HG03175 (cell line): ENCODE data around the gene APBB2.

Experiments
- ATAC-seq: cut with Tn5 transposase; IDR thresholded peaks from one replicate; pipeline ENCODE4 v1.9.1; 2021; ENCODE audit warnings: mild to moderate bottlenecking, moderate library complexity; ENCODE audit not compliant: unreplicated experiment

APBB2 gene

DNA sequence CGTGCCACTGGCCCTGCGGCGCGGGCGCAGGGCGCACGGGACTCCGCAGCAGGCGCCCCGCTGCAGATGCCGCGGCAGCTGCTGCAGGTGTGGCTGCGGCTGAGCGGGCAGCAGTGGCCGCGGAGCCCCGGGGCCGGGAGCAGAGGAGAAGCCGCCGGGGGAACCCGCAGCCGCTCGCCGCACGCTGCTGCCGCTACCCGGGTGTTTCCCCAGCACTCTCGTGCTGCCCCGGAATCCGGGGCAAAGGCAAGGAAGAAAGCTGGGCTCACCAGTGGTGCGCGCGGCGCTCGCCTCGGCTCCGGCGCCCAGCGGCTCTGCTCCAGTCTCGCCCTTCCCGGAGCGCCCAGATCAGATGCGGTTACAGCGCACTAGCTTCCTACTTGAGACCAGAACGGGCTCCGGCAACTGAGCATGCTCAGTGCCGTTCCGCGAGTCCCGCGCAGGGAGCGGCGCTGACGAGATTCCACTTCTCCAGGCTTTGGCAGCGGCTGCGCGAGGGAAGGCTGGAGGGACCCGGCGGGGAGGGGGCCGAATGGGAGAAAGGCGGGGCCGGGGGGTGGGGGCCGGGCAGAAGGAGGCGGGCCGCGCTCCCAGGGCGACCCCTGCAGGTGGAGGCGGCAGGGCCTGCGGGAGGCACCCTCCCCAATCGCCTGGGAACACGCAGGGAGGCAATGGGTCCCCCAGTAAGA is at the start of gene APBB2:
Gene APBB2 (minus strand): TSS at position 407 of the 689 bp plus-strand sequence. CDS start 181,288 bp downstream, outside the sequence.
- ATAC-seq = peak; percentile 55

DNA sequence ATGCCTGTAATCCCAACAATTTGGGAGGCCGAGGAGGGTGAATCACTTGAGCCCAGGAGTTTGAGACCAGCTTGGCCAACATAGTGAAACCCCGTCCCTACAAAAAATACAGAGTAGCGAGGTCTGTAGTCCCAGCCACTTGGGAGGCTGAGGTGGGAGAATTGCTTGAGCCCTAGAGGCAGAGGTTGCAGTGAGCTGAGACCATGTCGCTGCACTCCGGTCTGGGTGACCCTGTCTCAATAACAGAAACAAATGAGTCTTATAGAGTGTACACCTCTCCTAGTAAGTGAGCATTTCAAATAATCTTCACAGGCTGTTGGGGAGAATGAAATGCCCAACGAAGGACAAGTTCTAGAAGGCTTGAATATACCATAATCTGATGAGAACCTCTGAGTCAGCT is 47.9 kb upstream of the APBB2 start:
- no peak for ATAC-seq

DNA sequence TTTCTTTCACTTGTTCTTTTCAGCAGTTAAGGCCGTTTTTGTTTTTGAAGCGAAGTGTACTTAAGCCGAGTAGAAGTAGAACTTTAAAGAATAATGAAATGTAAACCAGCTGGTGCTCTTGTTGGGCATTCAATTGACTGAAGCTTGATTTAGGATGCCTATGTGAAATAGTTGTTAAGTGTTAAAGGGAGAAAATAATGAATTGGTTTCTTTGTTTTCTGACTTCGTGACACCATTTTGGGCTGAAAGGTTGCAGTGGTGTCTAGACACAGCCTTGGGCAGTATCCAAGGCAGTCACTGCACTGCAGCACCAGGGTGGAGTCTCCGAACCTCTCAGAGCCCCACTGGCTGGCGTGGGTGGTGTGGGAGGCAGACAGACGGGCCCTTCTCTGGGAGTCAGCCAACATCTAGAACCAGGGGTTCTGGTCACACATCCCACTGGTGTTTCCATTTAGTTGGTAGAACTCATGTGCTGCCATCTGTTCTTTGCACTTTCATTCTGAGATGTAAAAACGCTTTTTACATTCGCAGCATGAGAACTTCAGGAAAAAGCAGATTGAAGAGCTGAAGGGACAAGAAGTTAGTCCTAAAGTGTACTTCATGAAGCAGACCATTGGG is 45.9 kb upstream of the APBB2 start:
- ATAC-seq = no peak

DNA sequence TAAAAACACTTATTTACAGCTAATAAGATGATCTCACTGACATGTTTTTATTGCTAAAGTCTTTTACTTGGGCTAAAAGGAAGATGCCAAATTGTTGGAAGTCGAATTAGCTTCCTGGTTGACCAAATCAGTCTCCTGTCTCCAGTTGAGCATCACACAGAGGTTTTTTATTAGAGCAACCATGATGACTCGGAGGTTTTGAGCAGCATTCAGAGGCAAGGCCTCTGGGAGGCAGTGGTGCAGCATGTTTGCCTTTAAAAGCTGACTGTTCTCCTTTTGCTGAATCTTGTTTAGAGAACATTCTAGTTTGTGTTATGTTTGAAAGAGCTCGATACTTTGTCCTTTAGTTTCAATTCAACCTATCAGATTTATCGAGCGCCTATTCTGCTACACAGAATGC is 44.4 kb upstream of the APBB2 start:
- ATAC-seq = no peak

DNA sequence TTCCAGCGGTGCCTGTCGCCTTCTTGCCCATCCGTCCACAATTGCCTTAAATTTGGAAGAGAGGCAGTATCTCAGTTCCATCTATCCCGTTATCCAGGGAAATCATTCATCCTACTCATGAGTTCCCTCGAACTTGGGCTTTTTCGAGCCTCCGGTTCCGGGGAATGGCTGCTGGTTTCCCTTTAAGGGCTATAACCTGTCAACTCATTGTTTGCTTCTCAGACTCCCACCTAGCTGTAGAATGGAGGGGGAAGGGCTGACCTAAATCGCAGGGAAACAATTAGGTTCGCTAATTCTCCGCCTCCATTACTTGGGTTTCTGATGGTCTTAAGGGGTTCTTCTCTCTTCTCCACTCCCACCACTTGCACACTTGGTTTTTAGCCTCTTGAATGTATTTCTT is 43.6 kb upstream of the APBB2 start:
- ATAC-seq = no peak

DNA sequence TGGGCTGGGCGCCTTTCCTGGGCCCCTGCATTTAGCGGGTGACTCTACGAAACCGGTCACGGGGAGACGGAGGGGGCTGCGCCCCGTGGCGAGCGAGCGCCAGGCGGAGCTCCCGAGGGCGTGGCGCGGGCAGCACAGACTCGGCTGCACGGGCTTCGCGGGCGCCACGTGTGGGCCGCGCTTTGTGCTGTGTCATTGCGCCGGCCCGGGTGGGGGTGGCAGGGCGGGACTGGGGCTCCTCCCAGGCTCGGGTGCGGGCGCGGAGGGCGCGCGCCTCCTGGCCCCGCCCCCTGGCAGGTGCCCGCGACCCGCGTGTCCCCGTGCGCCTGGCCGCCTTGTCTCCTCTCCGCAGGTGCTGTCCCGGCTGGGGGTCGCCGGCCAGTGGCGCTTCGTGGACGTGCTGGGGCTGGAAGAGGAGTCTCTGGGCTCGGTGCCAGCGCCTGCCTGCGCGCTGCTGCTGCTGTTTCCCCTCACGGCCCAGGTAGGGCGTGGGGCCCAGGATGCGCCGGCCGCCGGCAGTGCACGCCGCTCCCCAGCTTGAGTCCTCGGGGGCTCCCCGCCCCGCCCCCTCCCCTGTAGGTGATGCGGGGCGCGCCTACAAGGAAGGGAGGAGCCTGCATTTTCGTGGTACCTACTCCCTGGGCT is 43.0 kb upstream of the APBB2 start:
- peak; percentile 45 for ATAC-seq

DNA sequence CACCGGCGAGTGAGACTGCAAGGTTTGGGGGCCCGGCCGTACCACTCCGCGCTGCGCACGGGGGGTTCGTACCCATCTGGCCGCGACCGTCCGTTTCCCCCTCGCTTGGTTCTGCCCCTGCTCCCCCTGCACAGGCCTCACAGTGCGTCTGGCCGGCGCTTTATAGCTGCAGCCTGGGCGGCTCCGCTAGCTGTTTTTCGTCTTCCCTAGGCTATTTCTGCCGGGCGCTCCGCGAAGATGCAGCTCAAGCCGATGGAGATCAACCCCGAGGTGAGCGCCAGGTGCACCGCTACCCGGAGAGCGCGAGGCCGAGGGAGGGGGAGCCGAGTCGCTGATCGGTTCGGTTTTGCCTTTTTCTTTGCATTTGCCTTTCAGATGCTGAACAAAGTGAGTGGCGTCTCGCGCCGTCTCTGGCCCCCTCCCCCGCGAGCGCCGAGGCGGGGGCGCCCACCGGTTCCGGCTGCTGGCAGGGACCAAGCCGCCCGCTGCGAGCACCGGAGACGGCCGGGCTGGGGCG is 42.5 kb upstream of the APBB2 start, which contains the start of gene UCHL1:
Gene UCHL1 (plus strand): TSS at position 189 of the 517 bp plus-strand sequence. CDS start 49 bp downstream, at position 238.
- ATAC-seq = peak; percentile 36

DNA sequence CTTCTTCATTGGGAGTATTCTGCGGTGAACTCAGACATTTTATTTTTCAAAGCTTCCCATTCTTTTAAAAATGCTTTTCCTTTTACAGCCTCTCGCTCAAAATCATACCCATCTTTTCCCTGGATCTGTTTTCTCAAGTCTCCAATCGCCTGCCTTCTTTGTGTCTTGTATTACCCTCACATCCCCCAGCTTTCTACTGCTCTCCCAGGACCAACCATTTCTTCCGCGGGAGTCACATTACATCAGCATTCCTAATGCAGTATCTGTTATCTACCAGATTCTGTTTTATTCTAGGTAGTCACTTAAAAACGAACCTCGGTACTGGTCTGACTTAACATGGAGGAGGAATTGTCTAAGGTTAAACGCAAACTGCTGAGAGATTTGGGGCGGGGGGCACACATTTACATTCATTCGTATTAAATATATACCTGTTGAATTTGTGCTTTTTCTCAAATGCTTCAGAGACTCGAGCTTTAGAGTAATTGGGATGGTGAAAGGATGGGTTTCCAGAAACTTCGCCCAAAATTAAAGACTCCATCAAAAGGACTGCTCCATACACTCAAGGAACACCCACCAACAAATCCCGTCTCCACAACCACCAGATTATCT is 41.9 kb upstream of the APBB2 start:
- ATAC-seq = no peak

DNA sequence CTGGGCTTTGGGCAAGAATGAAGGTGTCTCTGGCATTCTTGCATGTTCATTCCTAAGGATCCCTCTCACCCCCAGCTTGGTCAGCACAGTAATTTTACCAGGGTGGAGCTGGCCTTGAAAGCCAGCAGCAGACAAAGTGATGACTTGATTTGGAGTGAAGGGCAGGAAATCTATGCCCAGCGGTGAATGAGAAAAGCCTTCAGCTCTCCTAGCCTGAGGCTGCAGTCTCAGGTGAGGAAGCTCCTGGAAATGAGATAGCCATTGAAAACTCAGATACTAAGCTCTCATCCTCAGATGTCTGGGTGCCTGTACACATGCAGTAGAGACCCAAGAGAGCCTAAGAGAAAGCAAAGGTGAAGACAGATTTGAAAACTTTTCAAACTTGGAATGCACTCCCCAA is 31.6 kb upstream of the APBB2 start:
- ATAC-seq = no peak

DNA sequence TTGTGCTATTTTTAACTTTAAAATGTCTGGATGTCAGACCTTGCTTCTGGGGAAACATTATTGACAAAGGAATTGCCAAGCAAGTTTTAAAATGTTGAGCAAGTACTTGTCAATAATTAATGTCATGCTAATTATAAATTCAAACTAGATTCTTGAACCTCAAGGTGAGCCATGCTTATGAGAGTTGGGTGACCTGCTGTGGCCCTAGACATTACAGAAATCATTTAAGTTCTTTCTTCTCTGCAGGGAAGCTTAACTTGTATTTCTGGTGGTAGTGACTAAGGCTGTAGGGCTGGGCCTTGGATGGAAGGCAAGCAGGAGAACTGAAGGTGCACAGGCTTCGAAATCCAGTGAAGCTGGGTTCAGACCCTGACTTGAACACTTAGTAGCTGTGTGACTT is 27.6 kb upstream of the APBB2 start:
- no peak for ATAC-seq

DNA sequence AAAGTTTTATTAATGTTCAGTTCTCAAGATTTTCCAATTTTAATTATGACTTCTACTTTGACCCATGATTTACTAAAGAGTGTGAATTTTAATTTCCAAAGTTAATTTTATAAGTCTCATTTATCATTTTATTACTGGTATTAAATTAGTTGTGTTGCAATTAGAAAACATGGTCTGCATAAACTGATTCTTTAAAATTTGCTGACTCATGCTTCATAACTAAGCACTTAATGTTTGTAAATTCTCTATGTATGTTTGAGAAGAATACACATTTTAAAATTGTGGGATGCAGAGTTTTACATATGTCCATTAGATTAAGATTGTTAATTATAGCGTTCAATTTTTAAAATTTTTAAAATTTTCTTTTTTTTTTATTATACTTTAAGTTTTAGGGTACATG is 22.2 kb upstream of the APBB2 start:
- ATAC-seq = no peak

DNA sequence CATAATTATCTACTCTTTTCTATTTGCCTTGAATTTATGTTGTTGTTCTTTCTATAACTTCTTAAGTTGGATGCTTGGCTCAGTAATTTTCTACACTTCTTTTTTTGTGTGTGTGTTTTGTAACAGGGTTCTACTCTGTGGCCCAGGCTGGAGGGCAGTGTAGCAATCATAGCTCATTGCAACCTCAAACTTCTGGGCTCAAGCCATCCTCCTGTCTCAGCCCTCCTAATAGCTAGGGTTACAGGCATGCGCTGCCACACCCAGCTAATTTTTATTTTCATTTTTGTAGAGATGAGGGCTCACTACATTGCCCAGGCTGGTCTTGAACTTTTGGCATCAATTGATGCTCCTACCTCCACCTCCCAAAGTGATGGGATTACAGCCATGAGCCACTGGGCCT is 21.7 kb upstream of the APBB2 start:
- ATAC-seq = no peak

DNA sequence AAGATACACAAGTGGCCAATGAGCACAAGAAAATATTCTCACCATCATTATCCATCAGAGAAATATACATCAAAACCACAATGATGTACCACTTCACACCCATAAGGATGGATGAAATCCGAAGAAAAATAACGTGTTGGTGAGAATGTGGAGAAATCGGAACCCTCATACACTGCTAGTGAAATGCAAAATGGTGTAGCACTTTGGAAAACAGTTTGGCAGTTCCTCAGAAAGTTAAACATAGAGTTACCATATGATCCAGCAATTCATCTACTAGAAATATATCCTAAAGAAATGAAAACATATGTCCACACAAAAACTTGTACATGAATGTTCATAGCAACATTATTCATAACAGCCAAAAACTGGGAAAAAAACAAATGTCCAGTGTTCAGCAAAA is 18.5 kb upstream of the APBB2 start:
- ATAC-seq = no peak

DNA sequence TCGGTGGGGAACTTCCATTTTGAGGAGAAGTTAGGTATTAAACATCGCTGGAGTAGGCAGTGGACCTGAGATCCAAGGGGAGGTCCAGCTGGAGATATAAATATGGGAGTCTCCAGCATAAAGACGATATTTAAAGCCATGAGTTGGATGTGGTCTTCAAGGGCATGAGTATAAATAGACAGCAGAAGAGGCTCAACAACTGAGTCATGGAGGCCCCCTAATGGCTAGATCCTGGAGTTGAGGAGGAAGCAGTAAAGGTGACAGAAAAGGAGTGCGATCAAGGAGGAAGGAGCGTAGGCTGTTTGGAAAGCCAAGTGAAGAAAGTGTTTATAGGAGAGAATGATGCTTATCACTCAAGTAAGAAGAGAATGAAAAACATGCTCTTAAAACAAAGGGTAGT is 18.1 kb upstream of the APBB2 start:
- no peak for ATAC-seq

DNA sequence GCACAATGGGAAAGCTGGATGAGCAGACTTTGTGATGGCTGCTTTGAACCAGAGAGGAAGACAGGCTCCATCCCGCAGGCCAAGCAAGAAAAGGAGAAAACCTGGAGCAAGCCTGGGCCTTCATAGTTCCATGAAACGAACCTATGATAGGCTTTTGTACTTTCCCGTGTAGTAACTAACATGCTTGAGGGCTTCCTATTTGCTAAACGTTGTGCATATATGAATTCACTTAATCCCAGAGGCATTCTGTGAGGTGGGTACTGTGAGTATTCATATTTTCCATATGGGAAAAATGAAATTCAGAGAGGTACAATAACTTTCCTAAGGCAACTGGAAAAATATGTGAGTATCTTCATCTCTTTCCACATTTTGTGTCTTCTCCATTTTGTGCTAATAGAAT is 13.6 kb upstream of the APBB2 start:
- no peak for ATAC-seq

DNA sequence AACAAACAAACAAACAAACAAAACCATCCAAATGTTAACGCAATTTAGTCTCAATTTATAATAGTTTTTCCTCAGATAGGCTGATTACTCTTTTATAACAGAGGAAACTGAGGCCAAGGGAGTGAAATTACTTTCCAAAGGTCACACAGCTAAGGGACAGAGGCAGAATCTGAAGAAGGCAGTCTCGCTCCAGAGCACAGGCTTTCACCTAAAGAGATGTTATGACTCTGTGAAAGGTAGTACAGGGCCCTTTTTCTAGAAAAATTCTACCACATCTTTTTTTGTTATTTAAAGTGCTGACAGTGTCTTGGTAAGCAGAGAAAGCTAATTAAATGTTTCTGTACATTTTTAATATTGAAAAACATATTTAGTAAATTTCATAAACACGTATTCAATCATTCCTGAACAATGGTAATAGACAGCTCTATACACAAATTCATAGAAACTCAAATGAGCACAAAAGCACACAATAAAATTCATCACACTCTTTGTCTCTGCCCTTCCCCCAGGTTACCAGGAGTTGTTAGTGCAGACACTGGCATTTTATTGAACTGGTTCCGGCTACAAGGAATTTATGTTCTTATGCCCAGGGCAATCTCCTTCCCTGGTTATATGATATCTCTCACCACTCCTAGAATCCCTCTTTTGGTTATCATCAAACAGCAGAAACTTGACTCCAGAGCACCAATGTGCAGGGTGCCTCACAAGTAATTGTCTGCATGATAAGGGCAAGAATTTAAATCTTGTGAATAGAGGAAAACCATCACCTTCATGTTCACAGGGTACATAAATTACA is 7.7 kb upstream of the APBB2 start:
- no peak for ATAC-seq

DNA sequence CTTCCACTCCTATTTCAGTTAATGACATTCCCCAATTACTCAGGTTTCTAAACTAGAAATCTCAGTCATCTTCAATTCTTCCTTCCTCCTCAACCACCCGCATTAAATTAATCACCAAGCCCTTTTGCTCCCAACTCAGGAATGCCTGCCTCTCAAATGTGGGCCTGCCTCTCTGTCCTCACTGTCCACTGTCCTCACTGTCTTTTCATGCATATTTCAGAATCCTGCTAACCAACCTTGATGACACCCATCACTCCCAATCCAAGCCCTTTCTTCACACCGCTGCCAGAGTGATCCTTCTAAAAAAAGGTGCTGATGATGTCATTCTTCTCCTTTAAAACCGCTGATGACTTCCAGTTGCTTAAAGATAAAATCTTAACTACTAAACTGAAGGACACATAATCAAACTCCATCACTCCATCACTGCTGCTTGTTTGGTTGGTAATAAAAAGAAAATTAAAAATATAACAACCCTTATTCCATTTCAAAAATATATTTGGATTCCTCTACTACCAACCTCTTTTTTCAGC is 5.1 kb upstream of the APBB2 start:
- no peak for ATAC-seq

DNA sequence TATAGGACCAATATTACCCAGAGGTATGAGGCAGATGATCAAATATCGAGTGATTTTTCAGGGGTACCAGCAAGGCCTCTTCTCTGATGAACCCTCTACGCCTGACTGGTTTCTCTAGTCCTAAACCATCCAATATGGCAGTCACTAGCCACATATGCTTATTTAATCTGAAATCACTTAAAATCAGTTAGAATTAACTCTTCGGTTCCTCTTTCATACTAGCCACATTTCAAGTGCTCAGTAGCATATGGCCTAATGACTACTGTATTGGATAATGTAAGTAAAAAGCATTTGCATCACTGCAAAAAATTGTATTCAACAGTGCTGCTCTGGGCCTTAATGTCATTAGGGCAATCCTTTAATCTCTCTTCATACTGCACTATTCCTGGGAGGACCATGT is 4.4 kb upstream of the APBB2 start:
- no peak for ATAC-seq

DNA sequence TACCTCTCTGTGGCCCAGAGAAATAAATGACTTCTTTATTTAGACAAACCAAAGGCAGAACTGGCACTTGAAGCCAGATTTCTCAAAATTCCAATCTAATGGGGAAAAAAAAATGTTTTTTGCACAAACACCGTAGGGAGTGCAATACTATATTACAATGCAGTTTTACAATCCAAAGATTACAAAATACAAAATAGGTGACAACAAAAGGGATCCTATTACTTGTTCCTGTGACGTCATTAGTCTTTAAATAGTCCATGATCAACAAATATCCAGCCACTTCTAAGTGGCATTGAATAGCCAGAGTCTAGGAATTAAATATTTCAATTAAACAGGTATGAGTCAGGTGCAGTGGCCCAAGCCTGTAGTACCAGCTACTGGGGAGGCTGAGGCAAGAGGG is 3.0 kb upstream of the APBB2 start:
- ATAC-seq = no peak

DNA sequence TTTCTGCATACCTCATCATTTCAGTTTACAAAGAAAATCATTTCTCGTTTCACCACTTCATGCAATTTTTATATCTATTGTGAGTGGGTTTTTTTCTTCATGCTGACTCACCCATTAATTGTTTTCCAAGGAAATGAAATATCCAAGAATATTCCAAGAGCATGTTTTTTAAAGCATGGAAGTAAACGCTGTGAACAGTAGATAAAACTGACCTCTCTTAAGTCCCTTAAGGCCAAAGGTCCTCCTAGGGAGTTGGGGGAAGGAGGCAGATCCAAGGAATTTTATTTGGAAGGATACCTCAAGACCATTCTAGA is 2.6 kb upstream of the APBB2 start:
- ATAC-seq = no peak
